HG03378 (cell line): ENCODE data around the gene BEND5.

Experiments used
- ATAC-seq: cut with Tn5 transposase; IDR thresholded peaks from one replicate; pipeline ENCODE4 v1.9.1; 2021; ENCODE audit warnings: mild to moderate bottlenecking, moderate library complexity; ENCODE audit not compliant: unreplicated experiment

Gene BEND5

GRCh38 chr1:48726139-48726538 lies 50.6 kb downstream of the BEND5 start:
- no peak for ATAC-seq

GRCh38 chr1:48725341-48726046 lies 51.2 kb downstream of the BEND5 start:
- ATAC-seq = no peak

GRCh38 chr1:48720929-48721328 lies 55.8 kb downstream of the BEND5 start:
- ATAC-seq = no peak

DNA sequence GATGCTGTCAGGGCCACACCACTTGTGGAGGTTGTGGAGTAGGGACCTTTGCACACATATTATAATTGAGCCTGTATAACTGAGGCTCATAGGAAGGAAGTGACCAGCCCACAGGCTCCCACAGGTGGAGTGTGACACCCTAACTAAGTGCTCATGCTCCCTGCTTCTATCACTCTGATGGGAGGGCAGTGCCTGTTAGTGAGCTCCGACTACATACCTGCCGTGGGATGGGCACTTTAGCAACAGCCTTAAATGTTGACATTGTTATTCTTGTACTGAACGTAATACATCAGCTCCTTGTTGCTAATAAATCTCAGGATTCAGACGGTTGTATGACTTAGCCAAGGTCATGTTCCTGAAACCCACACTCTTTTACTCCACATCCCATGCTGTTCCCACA lies 58.0 kb downstream of the BEND5 start:
- no peak for ATAC-seq

DNA sequence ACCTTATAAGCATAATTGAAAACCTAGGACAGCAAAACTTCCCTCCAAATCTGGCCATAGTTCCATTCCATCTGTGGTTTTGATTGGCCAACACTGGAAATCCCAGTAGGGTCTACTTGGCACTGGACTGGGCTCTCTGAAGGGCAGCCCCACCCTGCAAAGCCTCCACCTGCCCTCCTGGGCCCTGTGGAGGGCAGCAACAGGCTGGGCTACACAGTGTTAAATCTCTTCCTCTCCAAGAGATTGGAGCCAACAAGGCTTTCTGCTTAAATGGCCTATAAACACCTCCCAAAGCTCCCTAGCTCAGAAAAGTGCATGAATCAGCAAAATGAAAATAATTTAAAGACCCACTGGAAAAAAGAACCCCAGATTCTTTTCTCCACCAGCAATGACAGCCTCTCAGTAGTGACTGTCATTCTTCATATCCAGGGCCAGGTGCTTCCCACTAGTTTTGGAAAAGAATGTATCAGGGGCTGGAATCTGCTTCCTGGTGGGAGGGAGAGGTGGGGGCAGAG lies 58.5 kb downstream of the BEND5 start:
- ATAC-seq = no peak

DNA sequence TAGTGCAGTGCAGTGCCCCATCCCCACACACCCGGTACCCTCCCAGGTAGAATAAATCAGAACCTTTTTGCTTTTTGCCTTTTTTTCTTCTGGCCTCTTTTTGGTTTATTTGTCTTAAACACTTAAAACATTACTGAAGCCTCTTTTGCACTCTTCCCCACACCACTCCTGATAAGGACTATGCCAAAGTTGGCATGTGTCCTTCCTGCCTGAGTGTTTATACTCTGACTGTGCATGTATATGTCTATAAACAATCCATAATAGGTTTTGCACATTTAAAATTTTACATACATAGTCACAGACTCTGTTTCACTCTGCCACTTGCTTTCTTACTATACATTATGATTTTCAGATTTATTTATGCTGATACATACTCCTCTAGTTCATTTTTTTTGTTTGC lies 59.6 kb downstream of the BEND5 start:
- no peak for ATAC-seq

DNA sequence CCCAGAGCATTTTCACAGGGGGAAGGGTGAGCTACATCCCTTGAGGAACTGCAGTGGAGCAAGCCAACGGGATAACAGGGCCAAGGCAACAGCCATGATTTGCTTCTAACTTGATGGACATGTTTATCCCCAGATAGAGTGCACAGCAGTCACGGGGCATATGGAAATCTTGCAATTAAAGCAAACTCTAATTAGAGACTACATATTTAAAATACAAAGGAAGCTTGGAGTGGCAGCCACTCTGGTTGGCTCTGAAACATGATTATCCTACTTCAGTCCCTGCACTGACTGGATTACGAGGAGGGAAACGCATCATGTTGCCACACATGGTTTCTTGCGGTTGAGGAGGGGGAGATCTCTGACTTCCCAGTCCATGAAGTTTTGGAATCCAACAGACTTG lies 60.8 kb downstream of the BEND5 start:
- ATAC-seq = no peak

- no peak for ATAC-seq
Measured at GRCh38 chr1:48710915-48711314, 65.8 kb downstream of the BEND5 start.

DNA sequence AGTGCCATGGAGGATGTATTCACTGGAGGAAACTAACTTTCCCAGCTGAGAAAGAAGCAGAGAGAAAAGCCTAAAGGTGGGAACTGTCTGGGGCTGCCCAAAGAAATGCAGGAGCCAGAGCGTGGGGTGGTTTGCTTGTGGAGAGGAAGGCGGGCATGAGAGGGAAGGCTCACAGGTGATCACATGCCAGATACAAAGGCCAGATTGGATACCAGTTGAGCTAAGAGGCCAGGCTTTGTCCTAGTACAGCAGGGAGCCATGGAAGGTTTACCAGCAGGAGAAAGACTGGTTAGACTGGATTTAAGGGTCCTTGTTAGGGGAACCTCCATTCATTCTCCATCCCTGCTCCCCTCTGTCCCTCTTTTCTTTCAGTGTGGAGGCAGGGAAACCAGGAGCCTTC lies 66.4 kb downstream of the BEND5 start:
- ATAC-seq = no peak

DNA sequence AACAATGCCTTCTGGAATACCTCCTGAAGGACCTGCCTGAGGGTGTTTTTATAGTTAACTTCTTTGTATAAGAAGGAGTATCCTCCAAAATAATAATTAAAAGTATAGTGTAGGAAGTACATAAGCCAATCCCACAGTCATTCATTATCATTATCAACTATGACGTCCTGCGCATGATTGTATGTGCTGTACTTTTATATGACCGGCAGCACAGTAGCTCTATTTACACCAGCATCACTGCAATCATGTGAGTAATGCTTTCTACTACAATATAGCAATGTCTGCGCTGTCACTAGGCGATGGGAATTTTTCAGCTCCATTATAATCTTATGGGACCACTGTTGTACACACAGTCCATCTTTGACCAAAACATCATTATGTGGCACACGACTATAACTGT lies 72.0 kb downstream of the BEND5 start:
- ATAC-seq = no peak

DNA sequence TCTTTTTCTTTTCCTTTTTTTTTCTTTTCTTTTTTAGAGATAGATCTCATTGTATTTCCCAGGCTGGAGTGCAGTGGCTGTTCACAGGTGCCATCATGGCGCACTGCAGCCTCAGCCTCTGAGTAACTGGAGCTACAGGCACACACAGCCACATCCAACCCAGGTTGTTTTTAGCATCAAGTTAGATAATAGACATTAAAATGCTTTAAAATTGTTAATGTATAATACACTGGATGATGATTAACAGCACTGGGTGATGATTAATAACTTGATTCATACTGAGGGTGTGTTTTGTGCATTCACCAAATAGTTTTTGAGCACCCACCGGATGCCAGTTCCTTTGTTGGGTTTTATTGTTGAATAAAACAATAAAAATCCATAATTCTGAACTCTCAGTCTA lies 75.2 kb downstream of the BEND5 start:
- ATAC-seq = no peak

DNA sequence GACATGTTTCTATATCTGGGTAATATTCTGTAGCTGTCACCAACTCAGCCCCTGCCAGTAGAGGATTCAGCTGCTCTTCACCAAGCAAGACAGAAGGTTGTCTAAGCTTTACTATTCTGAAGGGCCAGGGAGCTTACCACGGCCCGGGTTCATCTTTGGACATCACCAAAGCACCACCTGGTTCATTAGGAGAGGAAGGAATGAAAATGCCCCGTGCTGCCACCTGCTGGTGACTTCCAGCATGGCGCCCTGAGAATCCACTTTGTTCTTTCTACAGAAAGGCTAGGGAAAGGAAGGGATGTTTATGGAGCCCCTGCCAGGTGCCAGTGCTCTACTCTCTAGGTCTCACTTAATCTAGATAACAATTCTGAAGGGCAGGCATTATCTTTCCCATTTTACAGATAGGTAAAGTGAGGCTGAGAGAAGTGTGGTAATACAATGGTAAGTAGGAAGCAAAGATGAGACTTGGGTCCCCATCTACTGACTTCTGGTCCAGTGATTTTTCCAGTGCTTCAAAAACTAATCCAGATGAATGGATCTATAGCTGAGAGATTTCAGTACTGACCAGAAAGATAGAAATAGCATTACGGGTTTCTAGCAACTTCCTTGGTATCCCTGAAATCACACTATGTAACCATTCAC lies 79.5 kb downstream of the BEND5 start:
- ATAC-seq = peak; percentile 74

DNA sequence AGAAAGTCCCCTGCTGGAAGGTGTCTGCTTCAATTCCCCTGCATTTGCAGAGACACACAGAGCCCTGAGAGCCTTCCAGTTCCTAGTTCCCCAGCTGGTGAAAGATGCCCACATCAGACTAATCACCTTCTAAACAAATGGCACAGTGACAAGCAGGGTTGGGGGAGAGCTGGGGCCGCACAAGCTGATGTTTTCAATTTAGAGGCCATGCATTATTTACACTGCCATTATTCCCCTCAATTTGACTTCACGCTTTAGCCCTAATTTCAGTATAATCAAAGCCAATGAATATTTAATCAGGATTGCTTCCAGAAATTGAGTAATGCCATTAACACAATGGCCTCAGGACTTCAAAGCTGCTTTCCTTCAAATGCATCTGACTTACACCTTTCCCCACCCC lies 81.5 kb downstream of the BEND5 start:
- ATAC-seq = no peak

DNA sequence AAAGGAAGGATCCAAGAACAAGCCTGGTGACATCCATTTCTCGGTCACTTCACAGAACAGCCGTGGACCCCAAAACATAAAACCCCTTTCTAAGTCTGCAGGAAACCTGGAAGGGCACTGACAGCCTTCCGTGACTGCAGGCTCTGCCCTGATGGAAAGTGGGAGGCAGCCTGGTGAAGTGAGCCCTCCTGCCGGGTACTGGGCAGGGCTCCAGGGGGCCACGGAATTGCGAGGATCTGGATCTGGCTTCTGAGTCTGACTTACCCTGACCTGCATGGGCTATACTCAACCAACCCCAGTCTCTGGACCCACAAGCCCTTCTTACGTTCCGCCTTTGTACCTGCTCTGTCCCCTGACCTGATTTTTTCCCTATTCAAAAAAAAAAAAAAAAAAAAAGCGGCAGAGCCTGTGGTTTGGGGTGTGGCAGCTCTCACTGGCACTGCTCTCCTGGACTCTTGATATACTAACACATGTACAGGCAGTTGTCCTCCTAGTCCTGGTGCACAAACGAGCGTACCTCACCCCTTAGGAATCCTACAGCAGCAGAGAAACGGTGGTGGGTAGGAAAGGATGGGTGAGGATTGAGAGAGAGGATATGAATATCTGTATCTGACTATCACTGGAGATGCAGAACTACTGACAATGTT lies 82.9 kb downstream of the BEND5 start:
- no peak for ATAC-seq

DNA sequence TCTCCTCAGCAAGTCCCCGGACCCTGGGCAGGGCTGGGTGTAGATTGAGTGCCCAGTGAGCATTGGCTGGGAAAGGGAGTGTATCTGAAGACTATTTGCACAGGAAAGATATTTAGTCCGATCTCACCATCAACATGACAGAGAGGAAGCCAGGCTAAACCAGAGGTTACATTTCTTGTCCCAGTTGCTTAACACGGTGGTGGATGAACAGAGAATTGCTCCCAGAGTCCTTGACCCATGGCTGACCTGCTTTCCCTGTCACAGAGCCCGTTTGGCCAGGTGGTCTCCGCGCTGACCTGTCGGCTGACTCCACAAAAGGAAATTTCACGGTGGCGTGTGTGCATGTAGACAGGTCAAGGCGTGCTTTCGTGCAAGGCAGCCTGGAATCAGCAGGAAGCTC lies 83.5 kb downstream of the BEND5 start:
- no peak for ATAC-seq

DNA sequence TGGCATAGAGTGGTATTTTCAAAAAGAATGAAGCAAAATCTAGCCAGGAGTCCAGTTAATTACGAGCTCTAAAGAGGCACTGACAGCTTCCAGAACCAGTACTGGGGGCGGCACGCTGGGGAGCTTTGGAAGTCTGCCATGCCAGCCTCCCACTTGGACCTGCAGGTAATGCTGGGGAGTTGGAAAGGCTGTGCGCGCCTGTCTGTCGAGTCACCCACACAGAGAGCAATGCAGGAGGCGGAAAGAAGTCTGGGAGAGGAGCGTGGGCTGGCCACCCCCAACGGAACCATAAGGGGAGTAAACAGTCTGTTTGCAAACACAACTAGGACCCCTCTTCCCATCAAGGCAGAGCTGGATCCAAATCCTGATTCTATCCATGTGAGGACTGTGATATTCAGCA lies 84.5 kb downstream of the BEND5 start:
- no peak for ATAC-seq

DNA sequence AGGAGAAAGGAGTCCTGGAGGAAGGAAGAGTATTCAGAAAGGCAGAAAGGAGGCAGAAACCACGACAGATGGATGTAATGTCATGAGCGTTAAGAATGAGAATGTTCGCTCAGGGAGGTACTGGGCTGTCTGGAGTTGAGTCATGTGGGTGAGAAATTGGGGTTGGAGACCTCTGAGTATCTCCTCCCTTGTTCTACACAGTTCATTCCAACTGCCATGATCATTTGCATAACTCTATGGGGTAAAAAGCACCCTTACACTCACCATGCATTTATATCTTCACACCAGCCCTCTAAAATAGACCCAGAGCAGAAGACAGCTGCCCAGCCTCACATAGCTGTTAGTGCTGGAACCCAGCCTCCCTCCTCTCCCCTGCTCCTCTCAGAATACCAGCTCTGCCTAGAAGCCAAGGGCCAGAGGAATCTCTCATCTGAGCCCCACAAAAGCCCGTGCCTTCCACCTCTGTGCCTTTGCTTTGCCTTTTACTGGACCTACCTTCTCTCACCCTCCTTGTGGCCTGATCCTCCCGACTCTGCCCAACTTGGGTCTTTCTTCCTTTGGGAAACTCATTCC lies 85.2 kb downstream of the BEND5 start:
- ATAC-seq = peak; percentile 66

GRCh38 chr1:48688102-48688760 lies 88.5 kb downstream of the BEND5 start:
- peak; percentile 83 for ATAC-seq

DNA sequence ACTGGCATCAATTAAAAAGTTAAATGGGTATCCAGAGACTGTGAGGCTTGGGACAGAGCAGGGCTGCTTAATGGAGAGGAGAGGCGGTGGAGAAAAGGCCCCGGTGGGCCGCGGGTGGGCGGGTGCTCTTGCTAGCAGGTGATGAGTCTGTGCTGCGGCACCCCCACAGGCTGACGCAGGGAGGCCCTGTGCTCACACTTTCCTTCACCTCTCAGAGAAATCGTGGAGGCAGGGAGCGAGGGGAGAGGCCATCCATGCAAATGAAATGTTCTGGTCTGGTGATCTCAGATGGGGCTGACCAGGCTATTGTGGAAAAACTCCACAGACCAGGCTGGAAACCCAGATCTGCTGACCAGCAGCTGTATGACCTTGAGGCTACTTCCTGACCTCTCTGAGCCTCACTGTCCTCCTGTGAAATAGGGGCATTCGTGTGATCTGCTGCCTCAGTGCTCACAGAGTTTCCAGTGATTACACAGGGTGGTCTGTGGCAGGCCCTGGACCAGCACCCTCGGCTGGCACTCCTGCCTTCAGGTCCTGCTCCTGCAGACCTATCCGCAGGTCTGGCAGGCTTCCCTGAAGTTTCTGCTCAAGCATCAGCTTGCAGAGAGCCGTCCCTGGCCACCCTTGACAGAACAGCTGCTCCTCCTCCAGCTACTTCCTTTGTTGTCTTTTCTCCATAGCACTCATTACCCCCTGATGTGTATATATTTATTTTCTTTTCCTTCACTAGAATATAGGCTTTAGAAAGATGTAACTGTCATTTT lies 89.2 kb downstream of the BEND5 start:
- no peak for ATAC-seq

DNA sequence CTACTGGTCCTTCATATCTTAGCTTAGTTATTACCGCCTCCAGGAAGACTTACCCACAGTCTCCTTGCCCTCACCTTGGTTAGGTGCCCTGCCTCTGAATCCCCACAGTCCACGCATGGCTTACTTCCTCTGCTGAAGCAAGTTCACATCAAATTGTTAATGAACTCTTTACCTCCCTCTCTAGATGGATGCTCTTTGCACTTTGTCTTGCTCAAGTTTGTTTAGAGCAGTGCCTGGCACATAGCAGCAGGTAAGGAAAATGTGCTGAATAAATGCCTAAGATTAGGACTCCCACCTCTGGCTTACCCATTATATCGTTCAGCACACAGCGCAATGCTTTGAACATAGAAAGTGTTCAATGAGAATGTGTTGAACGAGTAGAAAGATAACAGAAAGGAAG lies 90.5 kb downstream of the BEND5 start:
- no peak for ATAC-seq

DNA sequence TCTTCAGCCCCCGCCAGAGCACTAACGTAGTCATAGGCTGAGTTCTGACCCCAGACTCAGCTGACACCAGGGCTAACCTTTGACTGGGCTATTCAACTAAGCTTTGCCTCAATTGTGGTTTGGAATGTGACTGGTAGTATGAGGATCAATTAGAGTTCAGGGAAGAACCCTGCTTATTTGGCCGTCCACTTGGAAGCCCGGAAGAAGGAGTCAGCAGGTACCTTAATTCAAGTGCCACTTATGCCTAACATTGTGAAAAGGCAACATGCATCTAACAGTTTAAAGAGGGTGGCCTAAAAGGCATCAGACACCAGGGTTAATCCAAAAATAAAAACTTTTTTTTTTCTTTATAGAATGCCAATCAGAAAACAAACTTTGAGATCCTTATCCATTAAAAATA lies 92.3 kb downstream of the BEND5 start:
- ATAC-seq = no peak
